Retinal pigment epithelial cell (primary cell): Measurements from ENCODE around the gene ACTR6.
"Not testable (repeated sequence)": the region's sequence is repeated elsewhere in the genome, so short reads cannot be mapped to it uniquely, and the experiment has no call there.

Experiments used
- DNase-seq: peaks from one replicate; pipeline ENCODE4 v3.0.0-alpha.2; 2010; ENCODE audit warnings: low read depth
- H3K4me3 ChIP-seq: 2 replicates; pipeline ENCODE4 v1.5.1; 2011; ENCODE audit warnings: mild to moderate bottlenecking, low read length, control low read depth, moderate library complexity
- CTCF ChIP-seq: conservative IDR thresholded peaks from 2 replicates; pipeline ENCODE4 v1.5.1; 2011; ENCODE audit warnings: low read depth, low read length, control low read depth, inconsistent platforms

Gene ACTR6

GRCh38 chr12:100169345-100169744, 31.3 kb upstream of the ACTR6 start:
- H3K4me3 ChIP-seq, result no peak overlapping the region
- no peak for TF ChIP-seq CTCF
- DNase-seq, result no peak

- no peak for TF ChIP-seq CTCF
- no peak for DNase-seq
- H3K4me3 ChIP-seq, result no peak overlapping the region
These were observed 30.2 kb upstream of the ACTR6 start for GRCh38 chr12:100170313-100170858.

GRCh38 chr12:100171248-100171647, 29.4 kb upstream of the ACTR6 start:
- DNase-seq, result no peak
- H3K4me3 ChIP-seq, result no peak overlapping the region
- TF ChIP-seq CTCF, result no peak

GRCh38 chr12:100173111-100173510, 27.5 kb upstream of the ACTR6 start:
- no peak for TF ChIP-seq CTCF
- DNase-seq, result no peak
- no peak overlapping the region for H3K4me3 ChIP-seq

GRCh38 chr12:100174495-100174894, 26.1 kb upstream of the ACTR6 start:
- no peak overlapping the region for H3K4me3 ChIP-seq
- no peak for TF ChIP-seq CTCF
- no peak for DNase-seq

- not testable (repeated sequence) for DNase-seq, H3K4me3 ChIP-seq
These were observed 24.1 kb upstream of the ACTR6 start for GRCh38 chr12:100176493-100176892.

- no peak for TF ChIP-seq CTCF
- no peak overlapping the region for H3K4me3 ChIP-seq
- no peak for DNase-seq
These were observed 21.4 kb upstream of the ACTR6 start for GRCh38 chr12:100179252-100179651.

GRCh38 chr12:100184549-100185145, 16.0 kb upstream of the ACTR6 start:
- no peak overlapping the region for H3K4me3 ChIP-seq
- DNase-seq, result no peak
- no peak for TF ChIP-seq CTCF
